Uterus (tissue), 2 donors: ENCODE data around the gene SOX5.

Experiments used
- POLR2A ChIP-seq, 2 donors: fragments of 450-650 bp; IDR thresholded peaks; one replicate each; pipeline ENCODE4 v1.6.1; 2016; ENCODE audit warnings: antibody characterized with exemption in 2 of 2, mild to moderate bottlenecking in 1 of 2, moderate library complexity in 1 of 2
- TF ChIP-seq, protein P1 (sequence below), 4 experiments: fragments of 200-600 bp in 2 of 4; fragments of 450-650 bp in 2 of 4; sonication (generic) in 2 of 4; IDR thresholded peaks; one replicate each; pipeline ENCODE4 v1.5.1; 2016 to 2019; ENCODE audit warnings: antibody characterized with exemption in 4 of 4, mild to moderate bottlenecking in 2 of 4, moderate library complexity in 1 of 4

DNA sequence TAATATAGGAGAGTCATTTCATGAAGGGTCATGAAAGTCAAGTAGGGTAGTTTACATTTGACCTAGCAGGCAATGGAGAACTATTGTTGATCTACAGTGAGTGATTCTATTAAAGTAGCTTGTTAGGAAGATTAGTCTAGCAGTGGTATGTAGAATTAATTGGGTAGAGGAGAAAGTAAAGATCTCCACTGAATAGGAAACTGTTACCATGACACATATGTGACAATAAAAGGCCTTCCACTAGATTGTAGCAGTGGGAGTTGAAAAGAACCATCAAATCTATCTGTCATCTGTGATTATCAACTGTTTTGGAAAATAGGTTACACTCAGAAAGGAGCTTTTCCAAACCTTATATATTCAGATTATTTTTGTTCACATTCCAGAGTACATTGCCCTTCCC, 92.3 kb downstream of the SOX5 start:
- TF ChIP-seq, protein P1, sequence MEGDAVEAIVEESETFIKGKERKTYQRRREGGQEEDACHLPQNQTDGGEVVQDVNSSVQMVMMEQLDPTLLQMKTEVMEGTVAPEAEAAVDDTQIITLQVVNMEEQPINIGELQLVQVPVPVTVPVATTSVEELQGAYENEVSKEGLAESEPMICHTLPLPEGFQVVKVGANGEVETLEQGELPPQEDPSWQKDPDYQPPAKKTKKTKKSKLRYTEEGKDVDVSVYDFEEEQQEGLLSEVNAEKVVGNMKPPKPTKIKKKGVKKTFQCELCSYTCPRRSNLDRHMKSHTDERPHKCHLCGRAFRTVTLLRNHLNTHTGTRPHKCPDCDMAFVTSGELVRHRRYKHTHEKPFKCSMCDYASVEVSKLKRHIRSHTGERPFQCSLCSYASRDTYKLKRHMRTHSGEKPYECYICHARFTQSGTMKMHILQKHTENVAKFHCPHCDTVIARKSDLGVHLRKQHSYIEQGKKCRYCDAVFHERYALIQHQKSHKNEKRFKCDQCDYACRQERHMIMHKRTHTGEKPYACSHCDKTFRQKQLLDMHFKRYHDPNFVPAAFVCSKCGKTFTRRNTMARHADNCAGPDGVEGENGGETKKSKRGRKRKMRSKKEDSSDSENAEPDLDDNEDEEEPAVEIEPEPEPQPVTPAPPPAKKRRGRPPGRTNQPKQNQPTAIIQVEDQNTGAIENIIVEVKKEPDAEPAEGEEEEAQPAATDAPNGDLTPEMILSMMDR (IDR thresholded peaks at IDR 0.05): no peak
- no peak for TF ChIP-seq POLR2A (IDR thresholded peaks at IDR 0.05)
